Left ventricle myocardium superior (tissue), 1 donor: ENCODE results near the gene ZNF423. TPM values are rescaled to one million over a fixed set of nuclear protein-coding genes. Genes with fewer than 3 reads are reported as not detected.

Experiments
- ATAC-seq: fragments of 200-7000 bp; cut with Tn5 transposase; one replicate; pipeline ENCODE4 v1.9.1; 2020; ENCODE audit warnings: mild to moderate bottlenecking, moderate library complexity
- DNase-seq: peaks from one replicate; pipeline ENCODE4 v3.0.0-alpha.2; 2020
- intact Hi-C: fragments of 100-400 bp; cut with micrococcal nuclease; formaldehyde crosslinking; loops from one replicate; pipeline ENCODE4 v1.11.0; 2022
- total RNA-seq: library from RNA; stranded (reverse); fragmentation: NEBNext Ultra II Directional; extraction: Animal tissue kit (Norgen Biotek cat#: 25700); gene quantifications from one replicate; pipeline ENCODE4 v1.2.1, GENCODE V29; 2021
- donor health status: DM: no; HTN: yes; CAD: no; lungs with severe emphysema.

ZNF423 gene
- total RNA-seq, 1 donor from 2014 or later, result 7.8 TPM

DNA sequence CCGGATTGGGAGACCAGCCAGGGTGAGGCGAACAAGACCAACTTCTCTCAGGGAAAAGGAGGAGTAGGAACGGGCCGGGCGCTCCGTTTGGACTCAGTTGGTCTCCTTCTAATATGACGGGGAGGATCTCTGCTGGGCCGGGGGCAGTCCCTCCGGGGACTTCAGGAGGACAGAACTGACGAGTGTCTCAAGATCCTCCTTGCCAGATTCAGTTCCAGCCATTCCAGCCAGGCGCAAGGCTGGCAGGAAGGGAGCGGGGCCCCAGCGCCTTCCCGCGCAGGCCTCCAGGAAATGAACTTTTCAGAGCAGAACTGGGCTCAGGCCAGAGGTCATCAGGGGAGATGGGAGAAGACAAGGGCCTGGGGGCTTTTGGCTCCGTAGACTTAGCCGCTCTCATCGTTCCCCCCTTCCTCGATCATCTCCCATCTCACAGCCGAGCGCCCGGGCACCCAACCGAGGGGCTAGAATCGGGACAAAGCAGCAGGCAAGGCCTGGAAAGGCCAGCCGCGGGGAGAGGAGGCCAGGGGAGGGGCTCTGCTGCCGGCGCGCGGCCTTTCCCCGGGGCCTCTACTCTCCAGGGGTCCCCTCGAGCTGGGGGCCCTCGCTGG lies 1.6 kb downstream of the ZNF423 start:
- ATAC-seq, result no peak
- DNase-seq, result peak; percentile 55
- intact Hi-C loops, result no loop called here

DNA sequence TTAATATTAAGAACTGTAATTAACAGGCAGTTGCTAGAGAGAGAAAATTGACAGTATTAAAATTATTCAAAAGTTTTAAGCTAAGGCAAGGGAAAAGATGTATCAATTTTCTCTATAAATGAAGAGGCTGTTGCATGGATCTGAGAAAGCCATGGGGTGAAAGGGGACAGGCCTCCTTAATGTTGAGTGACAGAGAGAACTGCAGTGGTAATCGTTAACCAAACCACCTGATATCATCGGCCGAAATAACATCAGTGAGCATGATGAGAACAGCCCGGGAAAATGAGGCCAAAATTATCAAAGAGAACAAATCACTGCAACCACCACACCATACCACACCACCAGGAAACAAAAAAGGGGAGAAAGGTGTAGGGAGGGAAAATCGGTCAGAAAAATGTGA lies 3.6 kb downstream of the ZNF423 start:
- intact Hi-C loops, result no loop called here
- no peak for ATAC-seq
- DNase-seq, result no peak

DNA sequence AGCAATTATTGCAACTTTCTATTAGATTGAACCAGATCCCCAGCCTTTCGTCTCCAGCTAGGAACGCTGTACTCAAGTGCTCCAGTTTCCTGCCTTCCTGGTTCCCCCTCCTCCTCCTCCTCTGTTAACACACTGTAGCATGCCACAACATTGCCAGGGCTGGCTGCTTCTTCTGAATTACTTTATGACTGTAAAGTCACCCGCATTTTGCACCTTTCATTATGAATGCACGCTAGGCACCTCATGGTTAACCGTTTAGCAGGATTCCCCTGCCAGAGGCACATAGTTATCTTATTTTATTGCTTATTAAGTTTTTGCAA lies 4.5 kb downstream of the ZNF423 start:
- ATAC-seq, result no peak
- intact Hi-C loops, result no loop called here
- no peak for DNase-seq

DNA sequence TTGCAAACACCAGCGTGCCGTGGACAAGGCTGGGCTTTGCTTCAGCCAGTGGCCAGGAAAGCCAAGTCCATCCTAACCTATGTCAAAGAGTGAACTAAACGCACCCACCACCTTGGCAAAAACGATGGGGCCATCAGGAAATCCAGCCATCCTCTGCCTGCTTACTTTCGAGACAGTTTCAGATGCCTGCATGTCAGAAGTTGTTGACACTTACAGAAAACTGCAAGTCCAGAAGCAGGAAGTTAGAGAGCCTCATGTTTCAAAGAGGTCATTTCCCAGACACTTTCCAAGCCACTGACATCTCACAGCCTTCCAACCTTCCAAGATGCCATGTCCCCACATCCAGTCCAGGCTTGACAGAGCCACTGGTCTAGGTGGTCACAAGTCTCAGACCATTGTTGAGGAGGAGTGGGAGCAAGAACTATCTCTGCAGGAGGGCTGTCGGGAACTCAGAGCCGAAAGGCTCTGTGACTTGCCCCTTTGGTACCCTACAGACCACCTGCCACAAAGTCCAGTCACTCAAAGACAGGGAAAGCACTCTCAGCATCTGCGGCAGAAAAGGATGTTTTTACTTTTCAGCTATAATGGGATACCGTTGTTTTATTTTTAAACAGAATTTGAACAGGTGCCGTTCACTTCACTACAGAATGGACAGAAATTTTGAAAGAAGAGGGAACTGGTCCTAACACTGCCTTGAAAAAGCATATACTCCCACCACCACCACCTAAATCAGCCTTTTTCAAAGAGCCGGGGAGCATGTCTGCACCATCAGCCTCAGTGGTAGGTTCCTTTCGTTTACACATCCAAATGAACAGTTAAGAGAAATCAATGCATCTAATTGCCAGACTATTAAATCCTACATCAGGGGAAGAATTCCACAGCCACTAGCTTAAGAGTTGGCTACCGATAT lies 5.1 kb downstream of the ZNF423 start:
- ATAC-seq (no peak), DNase-seq (no peak)
- intact Hi-C loops, result no loop called here

DNA sequence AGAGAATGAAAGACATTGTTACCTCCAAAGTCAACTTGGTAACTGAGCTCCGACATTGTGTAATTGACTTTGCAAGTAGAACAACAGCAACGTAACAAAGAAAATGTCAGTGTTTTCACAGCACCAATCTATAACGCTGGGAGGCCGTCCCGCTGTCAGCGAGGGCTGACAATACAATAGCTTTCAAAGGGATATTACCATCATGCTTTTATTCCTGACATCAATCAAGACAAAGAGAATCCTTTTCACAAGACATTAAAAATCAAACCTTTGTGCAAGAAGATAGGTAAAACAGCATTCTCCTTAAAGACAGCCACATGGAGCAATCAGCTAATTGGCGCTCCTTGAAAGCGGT lies 6.2 kb downstream of the ZNF423 start:
- DNase-seq, result no peak
- intact Hi-C loops, result no loop called here
- no peak for ATAC-seq

DNA sequence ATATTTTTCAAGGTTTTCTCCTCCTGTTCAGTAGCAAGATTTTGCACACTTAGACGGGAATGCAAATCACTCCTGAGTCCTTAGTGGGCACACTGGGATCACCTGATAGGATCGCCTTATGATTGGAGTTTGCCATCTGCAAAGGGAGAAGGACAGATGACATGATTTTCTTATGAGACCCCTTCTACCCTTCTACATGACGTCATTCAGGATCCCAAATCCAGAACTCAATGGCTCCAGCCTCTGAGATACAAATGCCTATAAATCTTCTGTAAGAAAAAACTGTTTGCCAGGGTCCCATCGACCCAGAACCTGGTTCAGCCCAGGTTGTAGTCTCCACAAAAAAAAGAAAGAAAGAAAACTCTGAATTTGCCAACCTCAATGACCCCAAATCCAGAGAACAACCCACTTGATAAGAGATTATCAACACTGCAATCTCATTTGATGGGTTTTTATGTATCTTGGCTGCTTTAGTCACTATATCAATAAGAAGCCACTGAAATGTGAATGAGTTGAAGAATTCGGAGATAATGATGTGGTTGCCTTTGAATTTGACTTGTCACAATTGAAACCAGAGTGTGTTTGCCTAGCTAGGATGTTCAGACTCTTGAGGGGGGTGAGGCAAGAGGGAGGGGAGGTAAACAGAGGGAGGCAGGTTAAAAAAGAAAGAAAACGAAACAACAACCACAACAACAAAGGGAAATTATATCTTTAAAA lies 6.7 kb downstream of the ZNF423 start:
- no peak for ATAC-seq
- no peak for DNase-seq
- intact Hi-C loops, result no loop called here

DNA sequence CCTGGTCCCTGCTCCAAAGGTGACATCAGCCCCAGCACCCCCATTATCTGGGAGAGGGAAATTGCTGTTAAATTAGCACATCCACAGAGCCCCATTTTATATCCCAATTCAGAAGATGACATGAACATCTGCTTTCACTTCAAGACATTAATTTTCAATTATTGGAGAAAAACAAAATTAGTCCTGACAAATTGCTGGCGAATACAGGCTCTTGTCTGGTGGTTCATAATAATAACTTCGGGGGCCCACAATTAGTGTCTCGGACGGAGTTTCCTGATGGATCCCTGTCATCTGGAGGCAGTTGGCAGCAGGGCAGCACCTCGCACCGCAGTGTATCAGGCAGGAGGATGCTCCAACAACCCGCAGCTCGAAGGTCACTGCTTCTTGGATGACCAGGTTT lies 7.4 kb downstream of the ZNF423 start:
- DNase-seq (no peak), ATAC-seq (no peak)
- intact Hi-C loops, result no loop called here

DNA sequence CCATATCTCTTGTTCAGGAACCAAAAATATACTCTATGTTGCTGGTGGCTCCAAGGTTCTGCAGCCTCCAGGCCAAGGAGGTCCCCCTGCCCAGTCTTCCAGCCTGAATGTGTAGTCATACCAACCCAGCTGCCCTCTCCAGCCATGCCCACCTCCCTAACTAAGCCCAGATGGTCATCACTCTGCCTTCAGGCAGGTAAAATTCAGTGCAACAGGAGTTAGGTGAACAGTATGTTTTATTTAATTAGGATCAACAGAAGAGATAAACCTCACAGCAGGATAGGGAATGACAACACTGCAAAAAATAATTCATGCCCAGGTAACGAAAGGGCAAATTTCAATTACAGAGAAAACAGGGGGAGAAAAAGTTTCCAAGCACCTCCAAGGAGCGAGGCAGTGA lies 9.1 kb downstream of the ZNF423 start:
- ATAC-seq (no peak), DNase-seq (no peak)
- intact Hi-C loops, result no loop called here

DNA sequence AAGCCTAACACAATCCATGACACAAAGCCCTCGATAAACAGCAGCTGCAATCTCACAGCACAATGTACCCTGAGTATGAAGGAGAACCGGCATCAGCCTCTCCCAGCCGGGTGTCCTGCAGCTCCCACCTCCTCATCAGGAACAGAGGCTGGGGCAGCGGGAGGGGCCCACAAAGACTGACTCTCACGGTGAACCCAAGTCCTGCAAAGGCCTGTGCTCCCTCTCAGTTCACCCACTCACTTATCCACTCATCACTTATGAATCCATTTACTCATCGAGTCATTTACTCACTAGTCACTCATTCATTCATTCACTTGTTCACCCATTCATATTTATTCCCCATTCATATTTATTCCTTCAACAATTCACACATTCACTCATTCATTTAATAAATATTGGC lies 11.6 kb downstream of the ZNF423 start:
- ATAC-seq, result no peak
- DNase-seq, result no peak
- intact Hi-C loops, result no loop called here

DNA sequence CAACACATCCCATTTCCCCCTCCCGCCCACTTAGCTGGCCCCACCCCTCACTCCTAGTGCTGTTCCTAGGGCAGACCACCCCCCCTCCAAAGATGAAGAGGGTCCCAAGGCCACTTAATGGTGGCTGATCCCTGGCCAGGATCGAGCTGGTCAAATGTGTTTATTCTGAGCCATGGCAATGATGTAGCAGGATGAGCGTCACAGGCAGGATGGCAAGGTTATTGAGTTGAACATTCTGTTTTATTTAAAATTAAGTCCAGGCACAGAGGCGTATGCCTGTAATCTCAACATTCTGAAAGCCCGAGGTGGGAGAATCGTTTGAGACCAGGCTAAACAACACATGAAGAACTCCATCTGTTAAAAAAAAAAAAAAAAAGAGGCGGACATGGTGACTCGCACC lies 12.2 kb downstream of the ZNF423 start:
- DNase-seq (no peak), ATAC-seq (no peak)
- intact Hi-C loops, result no loop called here

DNA sequence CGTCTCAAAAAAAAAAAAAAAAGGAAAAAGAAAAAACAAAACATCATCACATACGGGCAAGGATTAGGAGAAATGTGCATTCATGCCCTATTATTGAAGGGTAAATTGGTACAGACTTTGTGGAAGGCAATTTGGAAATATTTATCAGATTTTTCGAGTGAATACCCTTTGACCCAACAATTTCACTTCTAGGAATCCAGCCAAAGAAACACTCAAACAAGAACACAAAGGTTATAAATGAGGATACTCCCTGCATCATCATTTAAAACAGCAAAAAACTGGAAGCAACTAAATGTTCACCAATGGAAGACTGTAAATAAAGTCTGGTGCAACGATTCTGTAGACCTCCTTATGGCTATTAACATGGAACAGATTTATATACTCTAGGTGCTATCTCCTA lies 12.9 kb downstream of the ZNF423 start:
- no peak for ATAC-seq
- DNase-seq, result no peak
- intact Hi-C loops, result no loop called here

DNA sequence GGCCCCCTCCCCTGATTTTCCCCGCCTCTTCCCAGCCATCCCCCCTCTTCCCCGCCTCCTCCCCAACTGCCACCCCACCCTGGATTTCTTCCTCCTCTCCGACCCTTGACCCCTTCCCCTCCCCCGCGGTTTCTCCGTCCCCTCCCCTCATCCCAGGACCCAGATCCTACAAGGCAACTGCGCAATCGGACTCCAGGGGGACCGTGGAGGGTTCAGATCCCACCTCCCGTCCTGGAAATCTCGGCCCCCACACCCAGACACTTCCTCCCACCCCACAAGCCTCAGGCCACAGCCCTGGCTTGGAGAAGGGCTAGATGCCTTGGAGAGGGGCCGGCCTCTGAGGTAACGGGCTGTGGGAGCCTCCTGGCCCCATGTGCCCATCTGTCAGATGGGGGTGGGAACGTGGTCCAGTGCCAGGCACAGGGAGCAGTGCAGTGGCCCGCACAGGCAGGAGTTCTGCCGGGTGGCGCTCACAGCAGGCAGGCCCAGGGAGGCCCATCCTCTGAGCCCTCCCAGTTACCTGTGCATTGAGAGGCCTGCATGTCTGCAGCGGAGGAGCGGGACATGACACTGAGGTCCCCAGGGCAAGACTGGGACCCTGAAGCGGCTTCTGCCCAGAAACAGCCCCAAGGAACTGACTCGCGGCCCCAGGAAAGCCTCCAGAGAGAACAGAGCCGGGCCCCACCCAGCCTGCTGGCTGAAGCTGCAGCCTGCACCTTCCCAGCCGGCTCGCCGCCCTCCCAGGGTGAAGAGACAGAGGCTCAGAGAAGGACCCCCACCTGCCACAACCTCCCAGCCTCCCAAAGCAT lies 16.7 kb downstream of the ZNF423 start:
- ATAC-seq, result no peak
- intact Hi-C loops, result no loop called here
- DNase-seq, result peak; percentile 44

DNA sequence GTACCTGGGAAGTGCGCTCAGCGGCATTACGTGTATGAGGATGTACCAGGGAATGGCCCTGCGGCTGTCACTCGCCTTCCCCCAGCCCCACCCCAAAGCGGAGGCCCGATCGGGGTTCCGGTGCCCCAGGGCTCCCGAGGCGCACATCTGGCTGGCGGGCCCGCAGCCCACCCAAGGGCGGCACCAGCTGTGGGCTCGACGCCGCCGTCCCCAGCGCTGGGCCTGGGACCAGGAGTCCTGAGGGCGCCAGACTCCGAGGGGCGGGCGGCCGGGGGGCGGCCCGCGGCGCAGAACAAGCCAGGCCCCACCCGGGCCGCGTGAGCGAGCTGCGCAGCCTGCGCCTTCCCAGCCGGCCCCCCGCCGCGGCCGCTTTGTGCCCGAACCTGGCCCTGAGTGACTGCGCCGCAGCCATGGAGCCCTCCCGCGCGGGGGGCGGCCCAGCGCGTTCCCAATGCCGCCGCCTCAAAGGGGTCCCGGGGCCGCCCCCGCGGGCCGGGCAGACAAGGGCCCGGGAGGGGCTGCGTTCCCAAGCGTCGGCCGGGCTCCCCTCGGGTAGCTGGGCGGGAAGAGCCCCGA lies 17.4 kb downstream of the ZNF423 start:
- DNase-seq (peak; percentile 46), ATAC-seq (peak; percentile 16)
- intact Hi-C loops, result no loop called here

DNA sequence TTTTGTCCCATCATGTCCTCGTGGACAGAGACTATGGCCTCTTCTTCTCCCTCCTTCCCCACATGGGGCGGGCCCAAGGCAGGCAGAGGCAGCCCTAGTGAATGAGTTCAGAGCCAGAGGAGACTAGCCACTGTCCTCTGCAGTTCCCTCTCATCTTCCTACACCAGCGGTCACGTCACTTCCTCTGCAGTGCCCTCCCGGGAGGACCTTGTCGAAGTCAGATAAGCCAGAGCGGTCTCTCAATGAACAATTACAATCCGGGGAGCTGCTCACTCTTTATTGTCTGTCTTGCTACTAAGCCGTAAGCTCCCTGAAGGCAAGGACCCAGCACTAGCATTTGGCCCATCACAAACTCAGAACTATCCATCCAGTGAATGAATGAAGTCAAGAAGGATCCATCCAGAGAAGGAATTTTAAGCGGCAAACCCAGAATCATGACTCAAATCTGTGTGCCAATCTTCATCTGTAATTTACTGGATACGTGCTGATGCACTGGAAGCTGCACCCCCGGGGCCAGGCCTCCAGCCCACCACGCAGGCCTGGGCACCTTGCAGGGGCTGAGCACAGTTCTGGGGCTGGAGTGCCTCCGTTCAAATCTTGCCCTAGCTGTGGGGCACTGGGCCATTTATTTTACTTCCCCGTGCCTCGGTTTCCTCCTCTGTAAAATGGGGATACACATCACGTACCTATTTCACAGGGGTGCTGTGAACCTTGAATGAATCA lies 18.1 kb downstream of the ZNF423 start:
- no peak for DNase-seq
- peak; percentile 8 for ATAC-seq
- intact Hi-C loops, result no loop called here

DNA sequence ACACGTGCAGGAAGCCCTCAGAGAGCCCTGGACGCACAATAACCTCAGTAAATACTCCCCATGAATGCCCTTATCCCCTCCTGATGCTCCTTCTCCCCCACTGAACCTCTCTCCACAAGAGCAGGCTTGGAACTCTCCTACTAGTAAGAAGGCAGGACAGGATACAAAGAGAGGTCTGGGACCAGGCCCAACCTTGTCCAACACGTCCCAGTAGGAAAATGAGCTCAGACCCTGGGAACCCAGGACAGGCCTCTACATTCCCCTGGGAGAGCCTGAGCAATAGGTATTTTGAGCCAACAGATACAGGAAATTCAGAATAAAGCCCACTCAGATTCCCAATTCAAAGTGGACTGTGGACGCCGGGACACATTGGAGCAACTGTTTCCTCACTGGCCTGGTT lies 19.2 kb downstream of the ZNF423 start:
- ATAC-seq, result no peak
- no peak for DNase-seq
- intact Hi-C loops, result no loop called here

DNA sequence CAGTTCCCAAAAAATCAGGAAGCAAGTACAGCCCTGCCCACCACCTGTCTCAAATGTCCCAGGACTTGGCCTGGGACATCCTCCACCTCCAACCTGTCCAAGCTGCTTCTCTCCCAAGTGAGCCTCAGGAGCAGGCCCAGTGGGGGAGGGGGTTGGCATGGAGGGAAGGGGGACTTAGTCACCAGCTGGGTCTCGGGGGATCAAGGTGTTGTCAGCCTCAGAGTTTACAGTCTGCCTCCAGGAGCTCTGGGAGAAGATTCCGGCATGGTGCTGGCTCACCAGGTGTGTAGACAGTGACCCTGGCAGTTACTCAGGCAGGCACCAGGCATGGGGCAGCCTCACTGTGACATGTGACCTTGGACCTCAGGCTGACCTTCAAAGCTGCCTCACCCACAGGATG lies 19.7 kb downstream of the ZNF423 start:
- intact Hi-C loops, result no loop called here
- ATAC-seq, result no peak
- DNase-seq, result no peak

DNA sequence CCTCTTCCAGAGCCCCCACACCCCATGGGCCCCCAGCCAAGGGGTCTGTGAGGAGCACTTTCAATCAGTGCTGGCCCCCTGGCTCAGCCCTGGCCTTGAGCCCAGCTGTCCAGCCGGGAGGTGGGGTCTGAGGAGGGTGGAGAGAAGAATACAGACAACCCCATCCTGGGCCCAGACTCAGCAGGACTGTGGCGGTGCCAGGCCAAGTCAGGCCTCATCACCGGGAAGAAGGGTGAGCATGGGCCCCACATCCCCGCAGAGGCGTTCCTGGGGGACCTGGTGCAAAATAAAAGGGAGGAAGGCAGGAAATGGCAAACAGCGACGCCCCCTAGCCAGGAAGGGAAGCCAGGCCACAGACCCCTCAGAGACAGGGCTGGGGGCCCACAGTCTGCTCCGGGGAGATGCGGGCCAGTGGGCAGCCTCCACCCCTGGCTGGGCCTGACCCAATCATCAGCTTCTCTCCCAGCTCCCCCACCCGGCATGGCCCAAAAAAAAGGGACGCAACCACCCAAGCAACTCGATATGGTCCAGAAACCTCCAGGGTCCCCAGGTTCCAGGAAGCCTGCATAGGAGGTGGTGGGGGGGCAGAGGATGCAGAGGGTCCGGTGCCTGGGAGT lies 20.6 kb downstream of the ZNF423 start:
- intact Hi-C loops, result no loop called here
- DNase-seq (no peak), ATAC-seq (no peak)

DNA sequence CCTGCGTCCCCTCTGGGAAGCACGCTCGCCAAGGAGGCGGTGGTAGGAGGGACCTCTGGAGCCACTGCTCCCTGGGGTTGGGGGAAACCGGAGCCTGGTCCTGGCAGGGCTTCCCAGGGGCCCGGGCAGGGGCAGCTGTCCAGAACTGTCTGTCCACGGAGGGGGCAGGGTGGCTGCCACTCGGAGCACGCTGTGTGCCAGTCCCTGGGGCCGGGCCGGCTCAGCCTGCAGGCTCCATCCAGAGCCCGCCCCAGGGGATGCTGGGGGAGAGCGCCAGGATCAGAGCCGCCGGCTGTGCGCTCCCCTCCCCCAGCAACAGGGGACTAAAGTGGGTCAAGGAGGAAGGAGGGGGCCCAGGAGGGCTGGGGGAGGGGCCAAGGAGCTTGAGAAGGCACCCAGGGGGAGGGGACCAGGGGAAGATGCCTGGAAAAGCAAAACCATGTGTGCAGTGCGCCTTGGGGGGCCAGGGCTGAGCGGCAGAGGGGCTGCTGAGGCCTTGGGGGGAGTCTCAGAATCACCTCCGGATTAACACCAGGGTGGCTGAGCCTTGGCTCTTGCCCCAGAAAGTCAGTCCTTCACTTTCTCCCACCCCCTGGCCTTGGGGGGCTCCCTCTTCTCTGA lies 21.3 kb downstream of the ZNF423 start:
- DNase-seq, result peak; percentile 83
- intact Hi-C loops, result no loop called here

More for the DNA sequence above, 21.3 kb downstream of the ZNF423 start:
- peak; percentile 61 for ATAC-seq
